H1 (cell line): ENCODE measurements around the gene YBX1. TPM values are rescaled to one million over a fixed set of nuclear protein-coding genes. Genes with fewer than 3 reads are reported as not detected.

Experiments used
- CTCF ChIA-PET: fragments of 300-600 bp; sonication (Branson Sonifier 250); formaldehyde crosslinking; loops from one replicate; lab custom pipeline; 2021; ENCODE audit not compliant: partially characterized antibody; lab: Charles Lee
- POLR2A ChIA-PET: fragments of 300-600 bp; sonication (Branson Sonifier 250); formaldehyde crosslinking; loops from one replicate; lab custom pipeline; 2021; ENCODE audit warnings: inconsistent platforms; ENCODE audit not compliant: partially characterized antibody; lab: Charles Lee
- DNase-seq, 2 experiments: peaks; one replicate each; pipeline versions ENCODE4 v3.0.0 to v3.0.0-alpha.2; 2010 to 2022; ENCODE audit warnings: low spot score in 2 of 2, low read depth in 1 of 2, mixed read lengths in 1 of 2
- FAIRE-seq: peaks from 2 replicates; lab custom pipeline; 2011; peaks lifted over from hg19 to GRCh38; lab: Jason Lieb, UNC
- H2AFZ ChIP-seq: 2 replicates; pipeline ENCODE4 v1.8.1; 2012; ENCODE audit warnings: low read length, inconsistent platforms
- H2AK5ac ChIP-seq: 2 replicates; pipeline ENCODE4 v1.6.1; 2013; ENCODE audit warnings: low read depth, low read length
- H2BK120ac ChIP-seq: replicated peaks from 2 replicates; pipeline ENCODE3; 2013; ENCODE audit warnings: low read depth, low read length, inconsistent platforms
- H2BK12ac ChIP-seq: 2 replicates; pipeline ENCODE4 v1.6.1; 2013; ENCODE audit warnings: low read depth, low read length
- H2BK15ac ChIP-seq: 2 replicates; pipeline ENCODE4 v1.6.1; 2013; ENCODE audit warnings: low read length
- H2BK20ac ChIP-seq: 2 replicates; pipeline ENCODE4 v1.6.1; 2013; ENCODE audit warnings: low read length
- H2BK5ac ChIP-seq: 2 replicates; pipeline ENCODE4 v1.6.1; 2013; ENCODE audit warnings: low read depth, low read length
- H3K14ac ChIP-seq: 2 replicates; pipeline ENCODE4 v1.6.1; 2013; ENCODE audit warnings: inconsistent platforms; ENCODE audit not compliant: insufficient read length
- H3K18ac ChIP-seq: 2 replicates; pipeline ENCODE4 v1.6.1; 2013; ENCODE audit warnings: low read length; ENCODE audit errors: extremely low read depth
- H3K23ac ChIP-seq: 2 replicates; pipeline ENCODE4 v1.6.1; 2013; ENCODE audit warnings: inconsistent platforms; ENCODE audit not compliant: insufficient read length
- H3K23me2 ChIP-seq: 2 replicates; pipeline ENCODE4 v1.6.1; 2013; ENCODE audit warnings: low read depth, low read length
- H3K27ac ChIP-seq: 2 replicates; pipeline ENCODE4 v1.6.1; 2011; ENCODE audit warnings: low read depth, low read length, inconsistent platforms
- H3K27me3 ChIP-seq, 4 experiments: replicated peaks in 1 of 4; 1 replicate in 1 of 4; 2 replicates in 3 of 4; pipeline versions ENCODE4 v1.6.1 to v1.8.1; 2011 to 2013; ENCODE audit warnings: low read length in 3 of 4, mild to moderate bottlenecking in 3 of 4, inconsistent platforms in 2 of 4, mixed read lengths in 2 of 4, moderate library complexity in 1 of 4; ENCODE audit not compliant: control insufficient read depth in 3 of 4, insufficient read depth in 3 of 4; ENCODE audit errors: extremely low read depth in 1 of 4
- H3K36me3 ChIP-seq, 4 experiments: 2 replicates each; pipeline versions ENCODE4 v1.6.1 to v1.8.1; 2011 to 2013; ENCODE audit warnings: mild to moderate bottlenecking in 4 of 4, low read length in 3 of 4, moderate library complexity in 2 of 4, control low read depth in 1 of 4, inconsistent platforms in 1 of 4; ENCODE audit not compliant: insufficient read depth in 4 of 4, control insufficient read depth in 2 of 4
- H3K4ac ChIP-seq: replicated peaks from 2 replicates; pipeline ENCODE3; 2013; ENCODE audit warnings: low read length, low read depth, mixed read lengths, inconsistent platforms; ENCODE audit not compliant: insufficient read length
- H3K4me1 ChIP-seq, 4 experiments: replicated peaks in 1 of 4; 1 replicate in 1 of 4; 2 replicates in 3 of 4; pipeline versions ENCODE4 v1.6.1 to v1.8.1; 2011 to 2013; ENCODE audit warnings: low read length in 3 of 4, inconsistent platforms in 2 of 4, mixed read lengths in 1 of 4; ENCODE audit not compliant: insufficient read depth in 4 of 4, control insufficient read depth in 3 of 4
- H3K4me2 ChIP-seq, 2 experiments: 2 replicates each; pipeline versions ENCODE4 v1.6.1 to v1.8.1; 2011 to 2013; ENCODE audit warnings: low read depth in 2 of 2, low read length in 2 of 2, control low read depth in 1 of 2, inconsistent platforms in 1 of 2, mild to moderate bottlenecking in 1 of 2; ENCODE audit not compliant: insufficient read depth in 1 of 2
- H3K4me3 ChIP-seq, 4 experiments: fragments of 200-600, 300-600 bp in 1 of 4; sonication (generic), shearing (Covaris generic), sonication (Bioruptor Twin) in 1 of 4; 2 replicates each; pipeline versions ENCODE4 v1.5.1 to v1.8.1; 2011 to 2016; ENCODE audit warnings: low read length in 4 of 4, low read depth in 3 of 4, control low read depth in 2 of 4, inconsistent platforms in 2 of 4, mild to moderate bottlenecking in 2 of 4, mixed read lengths in 1 of 4, moderate library complexity in 1 of 4; ENCODE audit not compliant: insufficient read depth in 2 of 4; ENCODE audit errors: extremely low read depth in 1 of 4
- H3K56ac ChIP-seq: replicated peaks from 2 replicates; pipeline ENCODE3; 2013; ENCODE audit warnings: low read depth, mild to moderate bottlenecking, mixed read lengths, low read length, inconsistent platforms; ENCODE audit not compliant: insufficient read length
- H3K79me1 ChIP-seq: 2 replicates; pipeline ENCODE4 v1.6.1; 2013; ENCODE audit warnings: low read depth, low read length, control low read depth
- H3K79me2 ChIP-seq, 2 experiments: 2 replicates each; pipeline versions ENCODE4 v1.6.1 to v1.8.1; 2012 to 2013; ENCODE audit warnings: low read length in 2 of 2, mild to moderate bottlenecking in 2 of 2, inconsistent platforms in 1 of 2; ENCODE audit not compliant: insufficient read depth in 2 of 2, control insufficient read depth in 1 of 2
- H3K9ac ChIP-seq, 4 experiments: replicated peaks in 1 of 4; 1 replicate in 1 of 4; 2 replicates in 3 of 4; pipeline versions ENCODE4 v1.6.1 to v1.8.1; 2011 to 2013; ENCODE audit warnings: low read depth in 3 of 4, low read length in 3 of 4, control low read depth in 2 of 4, mild to moderate bottlenecking in 2 of 4, moderate library complexity in 2 of 4, inconsistent platforms in 1 of 4; ENCODE audit errors: extremely low read depth in 1 of 4
- H3K9me3 ChIP-seq, 2 experiments: 2 replicates each; pipeline versions ENCODE4 v1.6.1 to v1.8.1; 2012 to 2013; ENCODE audit warnings: mild to moderate bottlenecking in 2 of 2, moderate library complexity in 2 of 2, control low read depth in 1 of 2, inconsistent platforms in 1 of 2, low read depth in 1 of 2, low read length in 1 of 2, mixed read lengths in 1 of 2; ENCODE audit not compliant: insufficient read depth in 2 of 2
- H4K20me1 ChIP-seq, 2 experiments: replicated peaks in 1 of 2; 2 replicates each; pipeline versions ENCODE3 to v1.8.1; 2011 to 2013; ENCODE audit warnings: inconsistent platforms in 2 of 2, low read length in 2 of 2, mild to moderate bottlenecking in 1 of 2; ENCODE audit not compliant: insufficient read depth in 2 of 2, control insufficient read depth in 1 of 2
- H4K5ac ChIP-seq: 2 replicates; pipeline ENCODE4 v1.6.1; 2013; ENCODE audit warnings: low read length, low read depth, mixed read lengths, inconsistent platforms; ENCODE audit not compliant: insufficient read length
- H4K8ac ChIP-seq: 2 replicates; pipeline ENCODE4 v1.8.0; 2013; ENCODE audit warnings: mild to moderate bottlenecking, moderate library complexity, low read length, inconsistent platforms; ENCODE audit not compliant: insufficient read depth; ENCODE audit errors: extremely low read depth
- H4K91ac ChIP-seq: replicated peaks from 2 replicates; pipeline ENCODE3; 2013; ENCODE audit warnings: low read length, mixed read lengths, inconsistent platforms; ENCODE audit not compliant: insufficient read length
- WGBS, 2 experiments: shearing (Covaris generic) in 1 of 2; methylation state at CpG; one replicate each; pipeline versions ENCODE4 v1.1.6 to v1.1.7; 2013 to 2015; ENCODE audit warnings: low lambda C conversion rate in 2 of 2, mixed read lengths in 2 of 2, inconsistent platforms in 1 of 2, low coverage in 1 of 2, missing lambda C conversion rate in 1 of 2; ENCODE audit not compliant: insufficient replicate concordance in 2 of 2, insufficient coverage in 1 of 2, insufficient read length in 1 of 2; ENCODE audit errors: extremely low coverage in 1 of 2, missing lambda C conversion rate in 1 of 2; 5-methylcytosine and 5-hydroxymethylcytosine counted together
- polyA plus RNA-seq, 7 experiments: library from polyadenylated mRNA; depleted of rRNA in 3 of 7; stranded (reverse) in 5 of 7; unstranded in 2 of 7; fragments of >200 nt in 5 of 7; fragments of 200-250 nt in 2 of 7; gene quantifications; 1 replicate in 5 of 7; 2 replicates in 1 of 7; 4 replicates in 1 of 7; pipeline versions ENCODE4 v1.2.1 to v1.2.3, GENCODE V29; 2011 to 2013; ENCODE audit warnings: missing spikeins in 2 of 7, mixed read lengths in 2 of 7
- total RNA-seq: library from RNA; stranded (reverse); fragmentation: NEBNext Ultra II Directional; extraction: Animal tissue kit (Norgen Biotek cat#: 25700); gene quantifications from 2 replicates; pipeline ENCODE4 v1.2.1, GENCODE V29; 2021
- TF ChIP-seq, protein P1 (sequence below): IDR thresholded peaks from 2 replicates; pipeline ENCODE4 v1.6.1; 2012; ENCODE audit warnings: low read length, inconsistent platforms

The YBX1 gene
- total and polyA plus RNA-seq, 2 of the 8 experiments (the other 6 are each of a cell fraction or from before 2014, with no cell fraction given), result 438 to 1,219 TPM

DNA sequence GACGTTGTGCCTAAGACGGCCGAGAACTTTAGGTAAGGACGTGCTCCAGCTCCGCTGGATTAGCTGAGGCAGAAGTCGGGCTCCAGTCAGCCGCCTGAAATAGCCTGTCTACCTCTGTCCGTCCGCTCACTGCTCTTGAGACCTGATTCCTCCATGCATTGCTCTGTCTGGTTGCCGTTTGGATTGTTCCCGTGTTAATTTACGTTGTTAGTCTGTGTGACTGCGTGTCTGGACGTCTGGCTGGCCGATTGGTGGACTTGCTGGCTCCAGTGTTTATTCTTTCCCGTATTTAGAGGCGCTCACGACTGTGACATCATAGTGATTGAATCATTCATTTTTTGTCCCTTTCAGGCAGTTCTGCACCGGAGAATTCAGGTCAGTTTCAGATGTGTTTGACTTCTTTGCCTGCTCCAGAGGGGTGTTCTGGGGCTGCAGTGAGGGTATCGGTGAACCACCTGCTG lies 23.3 kb upstream of the YBX1 start:
- Histone ChIP-seq H2BK20ac (no peak overlapping the region), H3K9me3 (no peaks in the 10 kb centered on the region), H2BK12ac (no peak overlapping the region), H3K4me3 (peak overlapping the region; percentile 87 to 98 (median 92)), H4K20me1 (peaks cover 0 to 5% of the 10 kb centered on the region in 2 experiments), H2AK5ac (no peak overlapping the region), H3K23me2 (peaks cover 10% of the 10 kb centered on the region), H3K27me3 (no peaks in the 10 kb centered on the region), H3K14ac (no peak overlapping the region), H3K36me3 (peaks cover 3 to 27% (median 9%) of the 10 kb centered on the region in 4 experiments; a peak in 5 of 8 replicates), H3K18ac (peak overlapping the region; percentile 52; the same call in 1 of the 2 replicates), H4K91ac (no peak overlapping the region), H3K9ac (peak overlapping the region; percentile 58 to 83 (median 77)), H4K8ac (no peak overlapping the region), H3K79me1 (peaks cover 9% of the 10 kb centered on the region; the same call in 1 of the 2 replicates), H3K4ac (no peak overlapping the region), H2BK5ac (peak overlapping the region; percentile 63; the same call in 1 of the 2 replicates), H3K27ac (peak overlapping the region; percentile 60), H3K23ac (no peak overlapping the region), H2BK120ac (no peak overlapping the region), H3K56ac (no peak overlapping the region), H2BK15ac (no peak overlapping the region), H3K4me1 (peaks cover 0 to 5% (median 3%) of the 10 kb centered on the region in 4 experiments; a peak in 4 of 7 replicates), H3K4me2 (peak overlapping the region; percentile 95 to 96), H3K79me2 (peaks cover 0 to 31% of the 10 kb centered on the region in 2 experiments; a peak in 2 of 4 replicates), H4K5ac (no peak overlapping the region), H2AFZ (peak overlapping the region; percentile 92)
- 10% methylated on average over 20 of the region's 20 CpGs; no CpG with 5 or more reads in 1 of the 2 experiments for WGBS, 2 experiments
- FAIRE-seq (no peak), DNase-seq (no peak)
- ChIA-PET POLR2A (interaction anchor here (0.6 to 2.5 kb wide), 6 partner anchors 12 to 187 kb away, joined by 4 to 33 read pairs (median 5); partner anchors contain the start of genes YBX1 and ZNF691), CTCF (interaction anchor here (0.6 to 1.4 kb wide), 3 partner anchors 12 to 81 kb away, joined by 3 to 4 read pairs (median 3); no protein-coding TSS in a partner anchor)
- TF ChIP-seq, protein P1, sequence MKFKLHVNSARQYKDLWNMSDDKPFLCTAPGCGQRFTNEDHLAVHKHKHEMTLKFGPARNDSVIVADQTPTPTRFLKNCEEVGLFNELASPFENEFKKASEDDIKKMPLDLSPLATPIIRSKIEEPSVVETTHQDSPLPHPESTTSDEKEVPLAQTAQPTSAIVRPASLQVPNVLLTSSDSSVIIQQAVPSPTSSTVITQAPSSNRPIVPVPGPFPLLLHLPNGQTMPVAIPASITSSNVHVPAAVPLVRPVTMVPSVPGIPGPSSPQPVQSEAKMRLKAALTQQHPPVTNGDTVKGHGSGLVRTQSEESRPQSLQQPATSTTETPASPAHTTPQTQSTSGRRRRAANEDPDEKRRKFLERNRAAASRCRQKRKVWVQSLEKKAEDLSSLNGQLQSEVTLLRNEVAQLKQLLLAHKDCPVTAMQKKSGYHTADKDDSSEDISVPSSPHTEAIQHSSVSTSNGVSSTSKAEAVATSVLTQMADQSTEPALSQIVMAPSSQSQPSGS, result no peak
